Measurements from ENCODE around the gene ADAMTS13.
A peak's percentile ranks its signal among the peaks of the same experiment; 100 is the strongest.
"Not testable (repeated sequence)": the region's sequence is repeated elsewhere in the genome, so short reads cannot be mapped to it uniquely, and the experiment has no call there.

ADAMTS13 gene

DNA sequence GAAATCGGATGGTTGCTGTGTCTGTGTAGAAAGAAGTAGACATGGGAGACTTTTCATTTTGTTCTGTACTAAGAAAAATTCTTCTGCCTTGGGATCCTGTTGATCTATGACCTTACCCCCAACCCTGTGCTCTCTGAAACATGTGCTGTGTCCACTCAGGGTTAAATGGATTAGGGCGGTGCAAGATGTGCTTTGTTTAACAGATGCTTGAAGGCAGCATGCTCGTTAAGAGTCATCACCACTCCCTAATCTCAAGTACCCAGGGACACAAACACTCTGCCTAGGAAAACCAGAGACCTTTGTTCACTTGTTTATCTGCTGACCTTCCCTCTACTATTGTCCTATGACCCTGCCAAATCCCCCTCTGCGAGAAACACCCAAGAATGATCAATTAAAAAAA is 30.7 kb upstream of the ADAMTS13 start:
- not testable (repeated sequence) for DNase-seq (ENCODE audit: low read depth, low spot score)

- not testable (repeated sequence) for DNase-seq (ENCODE audit: low read depth, low spot score)
Measured at GRCh38 chr9:133392308-133392707, 29.9 kb upstream of the ADAMTS13 start.

DNA sequence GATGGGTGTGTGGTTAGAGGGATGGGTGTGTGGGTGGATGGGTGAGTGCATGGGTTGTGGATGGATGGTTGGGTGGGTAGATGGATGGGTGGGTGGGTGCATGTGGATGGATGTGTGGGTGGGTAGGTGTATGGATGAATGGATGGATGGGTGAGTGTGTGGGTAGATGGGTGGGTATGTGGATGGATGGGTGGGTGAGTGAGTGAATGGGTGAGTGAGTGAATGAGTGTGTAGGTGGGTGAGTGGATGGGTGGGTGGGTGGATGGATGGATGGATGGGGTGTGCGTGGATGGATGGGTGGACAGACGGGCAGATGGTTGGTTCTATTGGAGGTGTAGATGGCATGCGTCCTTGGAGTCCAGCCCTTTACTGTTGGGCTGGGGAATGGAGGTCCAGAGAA is 28.8 kb upstream of the ADAMTS13 start:
- no peak for DNase-seq (ENCODE audit: low read depth, low spot score)

- no peak for DNase-seq (ENCODE audit: low read depth, low spot score)
Measured at GRCh38 chr9:133394687-133395271, 27.4 kb upstream of the ADAMTS13 start.

DNA sequence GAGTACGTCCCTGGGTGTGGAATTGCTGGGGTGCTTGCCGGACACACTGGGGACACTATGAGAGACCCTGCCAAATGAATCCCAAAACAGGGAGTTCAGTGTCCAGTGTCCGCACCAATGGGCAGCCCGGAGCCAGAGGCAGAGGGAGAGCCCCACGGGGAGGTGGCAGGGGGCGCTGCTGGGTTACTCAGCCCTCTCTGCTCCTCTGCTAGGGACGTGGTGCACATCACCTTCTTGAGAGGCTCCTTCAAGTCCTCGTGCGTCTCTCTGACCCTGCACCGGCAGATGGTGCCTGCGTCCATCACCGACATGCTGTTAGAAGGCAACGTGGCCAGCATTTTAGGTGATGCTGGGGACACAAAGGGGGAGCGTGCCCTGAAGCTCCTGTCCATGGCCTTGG is 25.2 kb upstream of the ADAMTS13 start:
- DNase-seq (ENCODE audit: low read depth, low spot score) = no peak

DNA sequence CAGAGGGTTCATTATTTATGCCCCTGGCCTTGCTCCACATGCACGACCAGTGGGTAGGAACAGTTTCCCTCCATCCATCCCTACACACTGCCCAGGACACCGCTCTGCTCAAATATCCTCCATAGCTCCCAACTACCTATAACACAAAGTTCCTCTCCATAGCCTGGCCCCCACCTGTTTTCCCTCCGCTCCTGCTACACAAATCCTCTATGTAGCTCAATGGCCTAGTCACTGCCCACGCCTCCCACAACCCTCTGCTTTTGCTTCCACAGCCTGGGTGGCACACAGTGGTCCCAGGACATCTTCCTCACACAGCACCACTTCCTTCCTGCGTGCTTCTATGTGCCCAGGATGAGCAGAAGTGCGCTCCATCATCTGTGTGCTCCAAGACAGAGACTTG is 24.8 kb upstream of the ADAMTS13 start:
- no peak for DNase-seq (ENCODE audit: low read depth, low spot score)

DNA sequence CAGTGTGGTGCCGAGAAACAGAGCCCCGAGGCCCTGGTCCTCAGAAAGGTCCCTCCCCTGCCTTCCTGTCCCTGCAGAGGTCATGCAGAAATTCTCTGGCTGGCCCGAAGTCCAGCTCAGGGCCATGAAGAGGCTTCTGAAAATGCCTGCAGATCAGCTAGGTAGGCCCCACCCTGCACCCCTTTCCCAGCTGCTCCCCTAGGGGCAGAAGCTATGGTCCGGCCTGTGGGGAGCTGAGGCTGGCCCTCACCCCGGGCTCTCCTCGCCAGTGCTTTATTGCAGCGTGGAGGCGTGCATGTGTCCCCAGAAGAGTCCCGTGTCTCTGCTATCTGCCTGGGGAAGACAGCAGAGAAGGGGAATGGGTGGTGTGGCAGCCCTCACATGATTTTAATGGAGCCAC is 24.3 kb upstream of the ADAMTS13 start:
- no peak for DNase-seq (ENCODE audit: low read depth, low spot score)

GRCh38 chr9:133400292-133400691 is 21.9 kb upstream of the ADAMTS13 start:
- no peak for DNase-seq (ENCODE audit: low read depth, low spot score)

DNA sequence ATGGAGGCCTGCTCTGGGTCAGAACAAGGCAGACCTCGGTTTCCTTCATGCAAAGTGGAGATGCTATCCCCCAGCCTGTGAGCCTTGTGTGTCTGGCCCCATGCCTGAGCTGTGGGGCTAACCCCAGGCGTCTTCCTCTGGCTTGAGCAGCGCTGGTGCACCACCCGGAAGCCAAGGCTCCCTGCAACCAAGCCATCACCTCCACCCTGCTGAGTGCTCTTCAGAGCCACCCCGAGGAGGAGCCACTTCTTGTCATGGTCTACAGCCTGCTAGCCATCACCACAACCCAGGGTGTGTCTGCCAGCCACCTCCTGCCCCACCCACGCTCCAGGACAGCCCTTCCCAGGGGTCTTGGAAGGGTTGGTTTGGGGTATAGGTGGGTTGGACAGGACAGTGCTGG is 20.6 kb upstream of the ADAMTS13 start:
- DNase-seq (ENCODE audit: low read depth, low spot score) = no peak

GRCh38 chr9:133402689-133403088 is 19.5 kb upstream of the ADAMTS13 start:
- no peak for DNase-seq (ENCODE audit: low read depth, low spot score)

DNA sequence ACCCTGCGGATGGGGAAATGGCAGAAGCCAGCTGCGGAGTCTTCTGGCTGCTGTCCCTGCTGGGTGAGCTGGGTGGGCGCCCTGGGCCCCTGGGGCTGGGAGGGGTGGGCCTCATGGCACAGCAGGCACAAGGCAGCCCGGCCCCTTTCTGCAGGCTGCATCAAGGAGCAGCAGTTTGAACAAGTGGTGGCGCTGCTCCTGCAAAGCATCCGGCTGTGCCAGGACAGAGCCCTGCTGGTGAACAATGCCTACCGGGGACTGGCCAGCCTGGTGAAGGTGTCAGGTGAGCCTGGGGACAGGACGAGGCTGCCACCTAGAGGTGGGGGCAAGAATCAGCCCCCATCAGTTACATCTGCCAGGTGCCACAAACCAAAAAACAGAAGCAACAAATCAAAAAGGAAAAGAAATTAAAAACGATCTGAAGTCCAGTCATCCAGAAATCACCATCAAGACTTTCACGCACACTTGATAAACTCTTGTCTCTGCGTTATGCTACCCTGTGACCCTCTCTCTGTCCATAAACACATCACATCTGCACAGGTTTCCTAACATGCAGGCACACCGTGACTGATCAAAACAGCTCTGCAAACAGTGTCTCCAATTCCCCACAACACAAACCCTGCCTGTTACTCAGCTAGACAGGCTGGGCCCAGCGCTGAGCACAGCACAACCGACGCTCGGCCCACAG is 18.3 kb upstream of the ADAMTS13 start:
- peak; percentile 26 for DNase-seq (ENCODE audit: low read depth, low spot score)

DNA sequence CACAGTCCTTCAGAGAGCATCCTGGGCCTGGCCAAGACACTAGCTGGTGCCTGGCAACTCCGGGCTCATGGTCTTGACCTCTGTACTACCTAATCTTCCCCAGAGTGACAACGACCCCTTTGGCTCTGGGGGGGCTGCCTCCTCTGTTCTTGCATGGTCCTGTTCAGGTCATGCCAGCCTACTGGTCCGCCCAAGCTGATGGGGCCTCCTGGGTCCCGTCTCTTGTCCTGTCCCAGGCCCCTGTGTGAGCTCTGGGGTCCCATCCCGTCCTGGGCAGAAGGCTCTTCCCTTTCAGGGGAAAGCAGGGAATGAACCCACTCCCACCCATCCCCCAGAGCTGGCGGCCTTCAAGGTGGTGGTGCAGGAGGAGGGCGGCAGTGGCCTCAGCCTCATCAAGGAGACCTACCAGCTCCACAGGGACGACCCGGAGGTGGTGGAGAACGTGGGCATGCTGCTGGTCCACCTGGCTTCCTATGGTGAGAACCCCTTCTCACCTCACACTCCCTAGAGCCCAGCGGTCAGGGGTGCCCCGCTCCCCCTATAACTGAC is 17.6 kb upstream of the ADAMTS13 start:
- DNase-seq (ENCODE audit: low read depth, low spot score) = no peak

GRCh38 chr9:133405508-133406438 is 16.4 kb upstream of the ADAMTS13 start:
- no peak for DNase-seq (ENCODE audit: low read depth, low spot score)

- peak; percentile 49 for DNase-seq (ENCODE audit: low read depth, low spot score)
Measured at GRCh38 chr9:133406480-133407307, 15.5 kb upstream of the ADAMTS13 start.

DNA sequence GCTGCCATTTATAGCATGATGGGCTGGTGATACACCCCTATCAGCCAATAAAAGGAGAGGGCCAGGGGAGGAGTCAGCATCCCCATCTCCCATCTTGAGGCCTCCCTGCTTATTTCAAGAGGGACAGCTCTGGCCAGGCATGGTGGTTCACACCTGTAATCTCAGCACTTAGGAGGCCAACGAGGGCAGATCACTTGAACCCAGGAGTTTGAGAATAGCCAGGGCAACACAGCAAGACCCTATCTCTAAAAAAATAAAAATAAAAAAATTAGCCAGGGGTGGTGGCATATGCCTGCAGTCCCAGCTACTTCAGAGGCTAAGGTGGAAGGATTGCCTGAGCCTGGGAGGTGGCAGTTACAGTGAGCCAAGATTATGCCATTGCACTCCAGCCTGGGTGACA is 14.1 kb upstream of the ADAMTS13 start:
- DNase-seq (ENCODE audit: low read depth, low spot score) = no peak

- no peak for DNase-seq (ENCODE audit: low read depth, low spot score)
Measured at GRCh38 chr9:133415170-133415569, 7.0 kb upstream of the ADAMTS13 start.

- DNase-seq (ENCODE audit: low read depth, low spot score) = peak; percentile 63
Measured at GRCh38 chr9:133417541-133418461, 4.4 kb upstream of the ADAMTS13 start, which contains the start of gene REXO4. TSS of gene REXO4 (minus strand) at chr9:133418010. CDS start at chr9:133417844, 166 bp downstream.

DNA sequence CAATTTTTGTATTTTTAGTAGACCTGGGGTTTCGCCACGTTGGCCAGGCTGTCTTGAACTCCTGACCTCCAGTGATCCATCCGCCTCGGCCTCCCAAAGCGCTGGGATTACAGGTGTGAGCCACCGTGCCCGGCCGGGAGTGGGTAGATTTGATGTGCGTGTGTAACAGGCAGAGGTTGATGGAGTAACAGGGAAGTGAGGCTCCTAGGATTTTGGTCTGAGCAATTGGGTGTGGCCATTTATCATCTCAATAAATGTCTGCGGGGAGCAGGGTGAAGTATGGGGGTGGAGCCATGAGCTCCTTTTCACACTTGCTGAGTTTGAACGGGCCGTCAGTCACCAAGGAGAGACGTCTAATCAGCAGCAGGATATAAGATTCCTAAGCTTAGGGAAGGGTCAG is 3.2 kb upstream of the ADAMTS13 start:
- no peak for DNase-seq (ENCODE audit: low read depth, low spot score)

GRCh38 chr9:133420392-133420827 is 1.8 kb upstream of the ADAMTS13 start:
- DNase-seq (ENCODE audit: low read depth, low spot score) = no peak

- DNase-seq (ENCODE audit: low read depth, low spot score) = no peak
Measured at GRCh38 chr9:133423216-133423615, 1.0 kb downstream of the ADAMTS13 start.
